GM18508 (cell line): ENCODE data around the gene MTMR10.

Experiments
- ATAC-seq: cut with Tn5 transposase; IDR thresholded peaks from one replicate; pipeline ENCODE4 v1.9.1; 2021; ENCODE audit warnings: moderate number of reproducible peaks; ENCODE audit not compliant: insufficient read depth, unreplicated experiment

MTMR10 gene

GRCh38 chr15:30924353-30924752 is 67.1 kb downstream of the MTMR10 start:
- no peak for ATAC-seq

GRCh38 chr15:30923429-30923828 is 68.0 kb downstream of the MTMR10 start:
- ATAC-seq: no peak

GRCh38 chr15:30922480-30923311 is 68.7 kb downstream of the MTMR10 start:
- no peak for ATAC-seq

- ATAC-seq: no peak
Measured at GRCh38 chr15:30921781-30922479, 69.5 kb downstream of the MTMR10 start.

- ATAC-seq: no peak
Measured at GRCh38 chr15:30921106-30921505, 70.3 kb downstream of the MTMR10 start.

GRCh38 chr15:30919877-30920550 is 71.4 kb downstream of the MTMR10 start:
- no peak for ATAC-seq

- ATAC-seq: no peak
Measured at GRCh38 chr15:30918366-30918765, 73.1 kb downstream of the MTMR10 start.

- no peak for ATAC-seq
Measured at GRCh38 chr15:30917675-30918074, 73.8 kb downstream of the MTMR10 start.

- ATAC-seq: no peak
Measured at GRCh38 chr15:30917013-30917412, 74.4 kb downstream of the MTMR10 start.

GRCh38 chr15:30913761-30914160 is 77.7 kb downstream of the MTMR10 start:
- ATAC-seq: no peak

GRCh38 chr15:30906366-30906765 is 85.1 kb downstream of the MTMR10 start:
- ATAC-seq: no peak

- ATAC-seq: no peak
Measured at GRCh38 chr15:30905821-30906220, 85.6 kb downstream of the MTMR10 start.

- ATAC-seq: no peak
Measured at GRCh38 chr15:30904812-30905211, 86.6 kb downstream of the MTMR10 start.

- ATAC-seq: peak; percentile 55
Measured at GRCh38 chr15:30903497-30904187, 87.8 kb downstream of the MTMR10 start, which contains the start of gene FAN1. FAN1 (plus strand) TSS chr15:30903915; CDS start chr15:30904664, 749 bp downstream.

- ATAC-seq: no peak
Measured at GRCh38 chr15:30901889-30902288, 89.5 kb downstream of the MTMR10 start.

- no peak for ATAC-seq
Measured at GRCh38 chr15:30896211-30896606, 95.2 kb downstream of the MTMR10 start.

GRCh38 chr15:30895461-30896210 is 95.8 kb downstream of the MTMR10 start:
- no peak for ATAC-seq

- ATAC-seq: no peak
Measured at GRCh38 chr15:30889196-30889595, 102.2 kb downstream of the MTMR10 start.
